Smooth muscle cell (in vitro differentiated cells): Measurements from ENCODE around the gene TTLL6. TPM values are rescaled to one million over a fixed set of nuclear protein-coding genes. Genes with fewer than 3 reads are reported as not detected.
"Not testable (repeated sequence)": the region's sequence is repeated elsewhere in the genome, so short reads cannot be mapped to it uniquely, and the experiment has no call there.

Source experiments
- DNase-seq: peaks from one replicate; lab custom pipeline; 2025; ENCODE audit not compliant: unreplicated experiment; lab: John Stamatoyannopoulos, UW
- H2AFZ ChIP-seq: fragments of 200-600 bp; sonication (generic); 2 replicates; pipeline ENCODE4 v1.6.0; 2016; ENCODE audit warnings: antibody characterized with exemption, low read depth, mild to moderate bottlenecking
- H3F3A ChIP-seq: fragments of 200-600 bp; sonication (generic); 2 replicates; pipeline ENCODE4 v1.6.0; 2017; ENCODE audit warnings: antibody characterized with exemption, low read depth
- H3K27ac ChIP-seq: fragments of 200-600 bp; sonication (generic); 2 replicates; pipeline ENCODE4 v1.5.1; 2016; ENCODE audit warnings: low read depth, mild to moderate bottlenecking
- H3K27me3 ChIP-seq: fragments of 200-600 bp; sonication (generic); 2 replicates; pipeline ENCODE4 v1.6.1; 2016; ENCODE audit warnings: low read depth, mild to moderate bottlenecking
- H3K36me3 ChIP-seq: fragments of 200-600 bp; sonication (generic); 2 replicates; pipeline ENCODE4 v1.5.1; 2016; ENCODE audit warnings: low read depth
- H3K4me1 ChIP-seq: fragments of 200-600 bp; sonication (generic); 2 replicates; pipeline ENCODE4 v1.5.1; 2016; ENCODE audit warnings: low read depth
- H3K4me2 ChIP-seq: fragments of 200-600 bp; sonication (generic); 2 replicates; pipeline ENCODE4 v1.6.0; 2016; ENCODE audit warnings: mild to moderate bottlenecking
- H3K4me3 ChIP-seq: fragments of 200-600 bp; sonication (generic); 2 replicates; pipeline ENCODE4 v1.5.1; 2016; ENCODE audit warnings: mild to moderate bottlenecking
- H3K79me2 ChIP-seq: fragments of 200-600 bp; sonication (generic); 2 replicates; pipeline ENCODE4 v1.6.0; 2016; ENCODE audit warnings: low read depth, mild to moderate bottlenecking
- H3K9ac ChIP-seq: fragments of 200-600 bp; sonication (generic); 2 replicates; pipeline ENCODE4 v1.6.0; 2016; ENCODE audit warnings: low read depth
- H3K9me3 ChIP-seq: fragments of 200-600 bp; sonication (generic); replicated peaks from 2 replicates; pipeline ENCODE4 v1.5.1; 2016; ENCODE audit warnings: low read depth
- H4K20me1 ChIP-seq: fragments of 200-600 bp; sonication (generic); 2 replicates; pipeline ENCODE4 v1.6.0; 2016; ENCODE audit warnings: low read depth
- WGBS: methylation state at CpG from one replicate; pipeline ENCODE4 v1.1.7; 2016; ENCODE audit warnings: low lambda C conversion rate; 5-methylcytosine and 5-hydroxymethylcytosine counted together
- polyA plus RNA-seq: library from polyadenylated mRNA; unstranded; fragments of >200 nt; fragmentation: Nextera tagmentation; extraction: Ambion mirVana; gene quantifications from 2 replicates; pipeline ENCODE4 v1.2.1, GENCODE V29; 2016
- total RNA-seq: library from RNA; depleted of rRNA; stranded (reverse); fragments of >200 nt; gene quantifications from 2 replicates; pipeline ENCODE4 v1.2.3, GENCODE V29; 2014
- TF ChIP-seq, protein P1 (sequence below): fragments of 200-600 bp; sonication (generic); IDR thresholded peaks from 2 replicates; pipeline ENCODE4 v1.5.1; 2017; ENCODE audit warnings: borderline replicate concordance, mild to moderate bottlenecking, antibody characterized with exemption; ENCODE audit not compliant: insufficient read depth, poor library complexity, severe bottlenecking

The TTLL6 gene
- total and polyA plus RNA-seq, 2 experiments from 2014 or later, result 0.41 TPM; not detected in 1

DNA sequence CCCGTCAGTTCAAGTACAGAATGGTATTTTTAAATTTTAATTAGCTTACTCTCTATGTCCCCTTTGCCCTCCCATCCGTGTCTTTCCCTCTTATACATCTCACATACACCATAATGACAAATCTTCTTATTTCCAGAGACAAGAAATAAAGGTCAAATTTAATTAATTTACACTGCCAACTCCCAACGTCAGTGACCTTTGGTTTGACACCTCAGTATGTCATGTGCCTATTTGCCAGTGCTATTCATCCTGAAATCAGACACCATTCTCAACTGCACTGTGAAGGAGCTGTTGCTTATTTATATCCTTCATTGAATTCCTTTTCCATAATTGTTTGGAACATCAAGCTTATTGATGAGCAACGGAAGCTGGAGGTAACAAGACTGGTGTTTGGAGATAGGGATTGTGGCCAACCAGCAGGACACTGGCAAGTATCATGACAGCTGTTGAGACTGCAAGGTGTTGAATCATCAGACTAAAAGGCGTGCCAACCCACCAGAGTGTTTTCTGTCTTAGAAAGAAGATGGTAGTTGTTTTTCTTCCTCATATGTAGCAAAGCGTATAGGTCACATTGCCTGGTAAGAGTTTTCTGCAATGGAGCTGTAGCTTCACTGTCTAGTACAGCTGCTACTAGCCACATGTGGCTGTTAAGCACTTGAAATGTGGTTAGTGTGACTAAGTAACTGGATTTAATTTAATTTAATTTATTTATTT lies 26.3 kb upstream of the TTLL6 start:
- H3K4me3 ChIP-seq, result no peak overlapping the region
- H3K4me1 ChIP-seq, result peaks cover 6% of the 10 kb centered on the region
- no peak overlapping the region for H3K4me2 ChIP-seq
- H4K20me1 ChIP-seq, result peaks cover 39% of the 10 kb centered on the region
- no peak for DNase-seq
- H3K27ac ChIP-seq, result no peak overlapping the region
- 97% methylated on average over 6 of the region's 6 CpGs for WGBS
- peaks cover 6% of the 10 kb centered on the region for H3K36me3 ChIP-seq
- peaks cover 6% of the 10 kb centered on the region for H3K79me2 ChIP-seq
- no peaks in the 10 kb centered on the region for H3K9me3 ChIP-seq
- H3K9ac ChIP-seq, result no peak overlapping the region
- H2AFZ ChIP-seq, result no peak overlapping the region
- TF ChIP-seq, protein P1, sequence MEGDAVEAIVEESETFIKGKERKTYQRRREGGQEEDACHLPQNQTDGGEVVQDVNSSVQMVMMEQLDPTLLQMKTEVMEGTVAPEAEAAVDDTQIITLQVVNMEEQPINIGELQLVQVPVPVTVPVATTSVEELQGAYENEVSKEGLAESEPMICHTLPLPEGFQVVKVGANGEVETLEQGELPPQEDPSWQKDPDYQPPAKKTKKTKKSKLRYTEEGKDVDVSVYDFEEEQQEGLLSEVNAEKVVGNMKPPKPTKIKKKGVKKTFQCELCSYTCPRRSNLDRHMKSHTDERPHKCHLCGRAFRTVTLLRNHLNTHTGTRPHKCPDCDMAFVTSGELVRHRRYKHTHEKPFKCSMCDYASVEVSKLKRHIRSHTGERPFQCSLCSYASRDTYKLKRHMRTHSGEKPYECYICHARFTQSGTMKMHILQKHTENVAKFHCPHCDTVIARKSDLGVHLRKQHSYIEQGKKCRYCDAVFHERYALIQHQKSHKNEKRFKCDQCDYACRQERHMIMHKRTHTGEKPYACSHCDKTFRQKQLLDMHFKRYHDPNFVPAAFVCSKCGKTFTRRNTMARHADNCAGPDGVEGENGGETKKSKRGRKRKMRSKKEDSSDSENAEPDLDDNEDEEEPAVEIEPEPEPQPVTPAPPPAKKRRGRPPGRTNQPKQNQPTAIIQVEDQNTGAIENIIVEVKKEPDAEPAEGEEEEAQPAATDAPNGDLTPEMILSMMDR, result no peak
- no peaks in the 10 kb centered on the region for H3K27me3 ChIP-seq
- no peaks in the 10 kb centered on the region for H3F3A ChIP-seq

DNA sequence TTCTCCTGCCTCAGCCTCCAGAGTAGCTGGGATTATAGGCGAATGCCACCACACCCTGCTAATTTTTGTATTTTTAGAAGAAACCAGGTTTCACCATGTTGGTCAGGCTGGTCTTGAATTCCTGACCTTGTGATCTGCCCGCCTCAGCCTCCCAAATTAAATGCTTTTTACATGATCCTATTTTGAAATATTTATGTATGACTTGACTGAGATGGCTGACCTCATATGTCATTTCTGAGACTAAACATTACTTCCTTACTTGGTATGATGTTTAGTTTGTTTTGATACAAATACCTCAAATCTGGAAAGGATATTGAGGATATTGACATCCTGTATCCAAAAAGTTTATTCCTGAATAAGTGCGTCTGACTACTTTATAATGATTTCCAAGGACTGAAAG lies 25.7 kb upstream of the TTLL6 start:
- no peak overlapping the region for H3K9ac ChIP-seq
- H3K36me3 ChIP-seq, result peaks cover 6% of the 10 kb centered on the region
- peaks cover 6% of the 10 kb centered on the region for H3K4me1 ChIP-seq
- H3F3A ChIP-seq, result no peaks in the 10 kb centered on the region
- H3K4me3 ChIP-seq, result no peak overlapping the region
- no peak overlapping the region for H2AFZ ChIP-seq
- no peak overlapping the region for H3K4me2 ChIP-seq
- no peak for DNase-seq
- no peaks in the 10 kb centered on the region for H3K9me3 ChIP-seq
- no peaks in the 10 kb centered on the region for H3K27me3 ChIP-seq
- H4K20me1 ChIP-seq, result peaks cover 45% of the 10 kb centered on the region
- peaks cover 12% of the 10 kb centered on the region for H3K79me2 ChIP-seq
- WGBS, result 97% methylated on average over 3 of the region's 3 CpGs
- TF ChIP-seq, protein P1, result no peak
- H3K27ac ChIP-seq, result no peak overlapping the region

DNA sequence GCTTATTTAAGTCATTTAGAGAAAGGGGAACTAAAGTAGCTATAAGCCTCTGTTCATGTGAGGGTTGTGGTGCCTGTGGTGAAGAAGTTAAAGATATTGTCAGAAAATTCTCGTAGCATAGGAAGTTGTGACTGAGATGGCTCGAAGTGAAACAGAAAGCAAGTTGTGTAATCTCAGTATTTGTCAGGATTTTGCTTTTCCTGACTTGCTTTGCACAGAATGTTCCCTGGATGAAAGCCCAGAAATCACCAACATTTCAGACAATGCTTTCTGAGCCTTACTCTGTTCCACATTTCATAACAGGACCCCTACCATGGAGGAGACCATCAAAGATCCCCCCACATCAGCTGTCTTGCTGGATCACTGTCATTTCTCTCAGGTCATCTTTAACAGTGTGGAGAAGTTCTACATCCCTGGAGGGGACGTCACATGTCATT lies 24.4 kb upstream of the TTLL6 start:
- DNase-seq, result no peak
- H3K4me3 ChIP-seq, result peak overlapping the region; percentile 29
- H3K4me1 ChIP-seq, result peaks cover 6% of the 10 kb centered on the region
- H3K79me2 ChIP-seq, result peaks cover 24% of the 10 kb centered on the region
- H3F3A ChIP-seq, result no peaks in the 10 kb centered on the region
- no peak overlapping the region for H2AFZ ChIP-seq
- 43% methylated on average over 3 of the region's 3 CpGs for WGBS
- H3K27ac ChIP-seq, result peak overlapping the region; percentile 48
- H3K36me3 ChIP-seq, result peaks cover 6% of the 10 kb centered on the region
- H3K27me3 ChIP-seq, result no peaks in the 10 kb centered on the region
- TF ChIP-seq, protein P1, result no peak
- peaks cover 58% of the 10 kb centered on the region for H4K20me1 ChIP-seq
- no peak overlapping the region for H3K9ac ChIP-seq
- no peaks in the 10 kb centered on the region for H3K9me3 ChIP-seq
- peak overlapping the region; percentile 74 for H3K4me2 ChIP-seq

DNA sequence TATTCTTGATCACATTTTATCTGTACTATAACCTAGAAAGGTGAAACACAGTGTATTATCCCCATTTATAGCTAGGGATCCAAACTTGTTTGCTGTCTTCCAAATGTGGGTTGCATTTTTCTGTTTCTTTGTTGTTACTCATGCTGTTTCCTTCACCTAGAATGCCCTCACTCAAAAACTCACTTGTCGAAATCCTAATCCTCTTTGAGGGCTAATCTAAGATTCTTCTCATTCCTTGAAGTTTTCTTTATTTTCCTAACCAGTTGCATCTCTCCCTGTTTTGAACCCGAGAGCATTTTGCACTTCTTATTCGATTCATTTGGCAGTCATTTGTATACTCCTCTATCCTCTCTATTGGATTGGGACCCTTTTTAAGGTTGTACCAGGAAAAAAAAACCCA lies 23.4 kb upstream of the TTLL6 start:
- Histone ChIP-seq H3K79me2 (peaks cover 34% of the 10 kb centered on the region), H3K4me3 (no peak overlapping the region), H3K27ac (peak overlapping the region; percentile 48), H3K4me1 (peaks cover 6% of the 10 kb centered on the region), H3K9me3 (no peaks in the 10 kb centered on the region), H3F3A (no peaks in the 10 kb centered on the region), H3K27me3 (no peaks in the 10 kb centered on the region), H3K4me2 (peak overlapping the region; percentile 74), H3K9ac (no peak overlapping the region), H4K20me1 (peaks cover 66% of the 10 kb centered on the region), H3K36me3 (peaks cover 6% of the 10 kb centered on the region), H2AFZ (no peak overlapping the region)
- 72% methylated on average over 3 of the region's 3 CpGs for WGBS
- DNase-seq, result no peak
- TF ChIP-seq, protein P1, result no peak

DNA sequence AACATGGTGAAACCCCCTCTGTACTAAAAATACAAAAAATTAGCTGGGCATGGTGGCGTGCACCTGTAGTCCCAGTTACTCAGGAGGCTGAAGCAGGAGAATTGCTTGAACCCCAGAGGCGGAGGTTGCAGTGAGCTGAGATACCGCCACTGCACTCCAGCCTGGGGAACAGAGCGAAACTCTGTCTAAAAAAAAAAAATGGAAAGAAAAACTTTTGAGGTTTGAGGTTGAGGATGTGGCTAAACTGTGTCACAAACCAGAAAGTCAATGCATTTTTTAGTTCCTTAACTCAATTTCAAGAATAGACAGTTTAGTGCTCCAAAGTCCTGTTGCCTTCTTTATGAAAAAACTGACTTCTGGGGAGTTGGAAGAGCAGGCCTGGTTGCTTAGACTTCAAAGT lies 20.4 kb upstream of the TTLL6 start:
- H3K4me3 ChIP-seq, result not testable (repeated sequence)

More for the DNA sequence above, 20.4 kb upstream of the TTLL6 start:
- H3K4me1 ChIP-seq, H2AFZ ChIP-seq, H3K9ac ChIP-seq, H3K4me2 ChIP-seq, H3K27ac ChIP-seq, H3K36me3 ChIP-seq, H3K27me3 ChIP-seq, H3F3A ChIP-seq, H3K9me3 ChIP-seq, DNase-seq: not testable (repeated sequence)
- H4K20me1 ChIP-seq, result peaks cover 90% of the 10 kb centered on the region
- peaks cover 64% of the 10 kb centered on the region for H3K79me2 ChIP-seq
- WGBS, result 93% methylated on average over 4 of the region's 4 CpGs
